ENCODE results near the gene RTTN.
"Not testable (repeated sequence)": the region's sequence is repeated elsewhere in the genome, so short reads cannot be mapped to it uniquely, and the experiment has no call there.

The RTTN gene

GRCh38 chr18:70205421-70206397 lies at the start of gene RTTN:
Gene RTTN (minus strand): TSS chr18:70205687. CDS start chr18:70205658, 29 bp downstream.
- DNase-seq, result peak; percentile 53 to 77

- no peak for DNase-seq
Measured at GRCh38 chr18:70250781-70251180, 45.3 kb upstream of the RTTN start.

GRCh38 chr18:70249861-70250260 lies 44.4 kb upstream of the RTTN start:
- not testable (repeated sequence) for DNase-seq

- DNase-seq, result no peak
Measured at GRCh38 chr18:70249118-70249517, 43.6 kb upstream of the RTTN start.

GRCh38 chr18:70246061-70246466 lies 40.6 kb upstream of the RTTN start:
- DNase-seq, result no peak

GRCh38 chr18:70243131-70243929 lies 37.8 kb upstream of the RTTN start:
- no peak for DNase-seq

- not testable (repeated sequence) for DNase-seq
Measured at GRCh38 chr18:70236921-70237320, 31.4 kb upstream of the RTTN start.

- no peak for DNase-seq
Measured at GRCh38 chr18:70235478-70235877, 30.0 kb upstream of the RTTN start.

GRCh38 chr18:70234667-70235459 lies 29.4 kb upstream of the RTTN start:
- no peak for DNase-seq

GRCh38 chr18:70233974-70234373 lies 28.5 kb upstream of the RTTN start:
- no peak for DNase-seq

GRCh38 chr18:70232261-70232660 lies 26.8 kb upstream of the RTTN start:
- DNase-seq, result no peak

GRCh38 chr18:70229639-70230038 lies 24.2 kb upstream of the RTTN start:
- no peak for DNase-seq

GRCh38 chr18:70228536-70228935 lies 23.0 kb upstream of the RTTN start:
- DNase-seq, result no peak

GRCh38 chr18:70227438-70227837 lies 22.0 kb upstream of the RTTN start:
- no peak for DNase-seq

GRCh38 chr18:70221915-70222278 lies 16.4 kb upstream of the RTTN start:
- DNase-seq, result no peak

GRCh38 chr18:70221156-70221914 lies 15.8 kb upstream of the RTTN start:
- no peak for DNase-seq

- no peak for DNase-seq
Measured at GRCh38 chr18:70220628-70221027, 15.1 kb upstream of the RTTN start.

GRCh38 chr18:70219688-70220087 lies 14.2 kb upstream of the RTTN start:
- no peak for DNase-seq

- DNase-seq, result no peak
Measured at GRCh38 chr18:70216788-70217187, 11.3 kb upstream of the RTTN start.

GRCh38 chr18:70207181-70207580 lies 1.7 kb upstream of the RTTN start:
- no peak for DNase-seq

- DNase-seq, result no peak
Measured at GRCh38 chr18:70200286-70200685, 5.2 kb downstream of the RTTN start.

- DNase-seq, result no peak
Measured at GRCh38 chr18:70197844-70198243, 7.6 kb downstream of the RTTN start.
